Stomach (tissue), 4 donors: Measurements from ENCODE around the gene PHF23.

Experiments
- POLR2A ChIP-seq, 4 donors: fragments of 450-650 bp; IDR thresholded peaks; one replicate each; pipeline ENCODE4 v1.6.1; 2016; ENCODE audit warnings: antibody characterized with exemption in 4 of 4, control low read depth in 2 of 4, mild to moderate bottlenecking in 1 of 4, moderate library complexity in 1 of 4
- POLR2AphosphoS5 ChIP-seq, 3 donors: sonication (generic); formaldehyde crosslinking; IDR thresholded peaks; one replicate each; pipeline ENCODE4 v1.6.1; 2016; ENCODE audit warnings: antibody characterized with exemption in 3 of 3
- TF ChIP-seq, protein P1 (sequence below), 7 experiments: fragments of 450-650 bp in 4 of 7; fragments of 200-600 bp in 3 of 7; sonication (generic) in 3 of 7; IDR thresholded peaks; one replicate each; pipeline ENCODE4 v1.5.1; 2016 to 2019; ENCODE audit warnings: antibody characterized with exemption in 7 of 7, control low read depth in 2 of 7, mild to moderate bottlenecking in 1 of 7

GRCh38 chr17:7249214-7249613 lies 10.0 kb upstream of the PHF23 start:
- TF ChIP-seq, protein P1, sequence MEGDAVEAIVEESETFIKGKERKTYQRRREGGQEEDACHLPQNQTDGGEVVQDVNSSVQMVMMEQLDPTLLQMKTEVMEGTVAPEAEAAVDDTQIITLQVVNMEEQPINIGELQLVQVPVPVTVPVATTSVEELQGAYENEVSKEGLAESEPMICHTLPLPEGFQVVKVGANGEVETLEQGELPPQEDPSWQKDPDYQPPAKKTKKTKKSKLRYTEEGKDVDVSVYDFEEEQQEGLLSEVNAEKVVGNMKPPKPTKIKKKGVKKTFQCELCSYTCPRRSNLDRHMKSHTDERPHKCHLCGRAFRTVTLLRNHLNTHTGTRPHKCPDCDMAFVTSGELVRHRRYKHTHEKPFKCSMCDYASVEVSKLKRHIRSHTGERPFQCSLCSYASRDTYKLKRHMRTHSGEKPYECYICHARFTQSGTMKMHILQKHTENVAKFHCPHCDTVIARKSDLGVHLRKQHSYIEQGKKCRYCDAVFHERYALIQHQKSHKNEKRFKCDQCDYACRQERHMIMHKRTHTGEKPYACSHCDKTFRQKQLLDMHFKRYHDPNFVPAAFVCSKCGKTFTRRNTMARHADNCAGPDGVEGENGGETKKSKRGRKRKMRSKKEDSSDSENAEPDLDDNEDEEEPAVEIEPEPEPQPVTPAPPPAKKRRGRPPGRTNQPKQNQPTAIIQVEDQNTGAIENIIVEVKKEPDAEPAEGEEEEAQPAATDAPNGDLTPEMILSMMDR (IDR thresholded peaks at IDR 0.05): no peak
- no peak for TF ChIP-seq POLR2AphosphoS5 (IDR thresholded peaks at IDR 0.05)
- no peak for TF ChIP-seq POLR2A (IDR thresholded peaks at IDR 0.05)
